SK-N-SH (cell line): ENCODE measurements around the gene SEC24D. TPM values are rescaled to one million over a fixed set of nuclear protein-coding genes. Genes with fewer than 3 reads are reported as not detected.

ENCODE experiments used
- CTCF ChIA-PET: fragments of 300-600, 350-600 bp; formaldehyde crosslinking; extraction: SDS; loops from one replicate; lab custom pipeline; 2021; lab: Yijun Ruan, JAX
- POLR2A ChIA-PET: fragments of 350-600 bp; sonication (Branson Sonifier 250); formaldehyde crosslinking; extraction: SDS; loops from one replicate; lab custom pipeline; 2020; ENCODE audit warnings: antibody characterized with exemption, inconsistent platforms; lab: Yijun Ruan, JAX
- DNase-seq: peaks from one replicate; pipeline ENCODE4 v3.0.0; 2012
- H2AFZ ChIP-seq: fragments of 200-600 bp; sonication (generic); 2 replicates; pipeline ENCODE4 v1.8.1; 2016; ENCODE audit warnings: antibody characterized with exemption, mild to moderate bottlenecking, low read depth
- H3F3A ChIP-seq: fragments of 200-600 bp; sonication (generic); replicated peaks from 2 replicates; pipeline ENCODE3; 2016; ENCODE audit warnings: antibody characterized with exemption, mild to moderate bottlenecking; ENCODE audit not compliant: insufficient read depth
- H3K27ac ChIP-seq, 2 experiments: fragments of 200-500 bp in 1 of 2; fragments of 200-600 bp in 1 of 2; sonication (Bioruptor generic) in 1 of 2; sonication (generic), shearing (Covaris generic) in 1 of 2; 2 replicates each; pipeline versions ENCODE4 v1.5.1 to v1.6.1; 2014 to 2016; ENCODE audit warnings: low read depth in 2 of 2, inconsistent platforms in 1 of 2, low read length in 1 of 2, mild to moderate bottlenecking in 1 of 2, mixed read lengths in 1 of 2
- H3K27me3 ChIP-seq: fragments of 200-600 bp; sonication (generic), shearing (Covaris generic); 2 replicates; pipeline ENCODE4 v1.6.1; 2016; ENCODE audit warnings: mixed run types; ENCODE audit not compliant: insufficient read depth
- H3K36me3 ChIP-seq, 2 experiments: fragments of 200-500 bp in 1 of 2; fragments of 200-600 bp in 1 of 2; sonication (Bioruptor generic) in 1 of 2; sonication (generic) in 1 of 2; replicated peaks in 1 of 2; 2 replicates each; pipeline versions ENCODE3 to v1.5.1; 2014 to 2016; ENCODE audit warnings: low read length in 1 of 2, mild to moderate bottlenecking in 1 of 2; ENCODE audit not compliant: insufficient read depth in 2 of 2, control insufficient read depth in 1 of 2
- H3K4me1 ChIP-seq, 2 experiments: fragments of 200-500 bp in 1 of 2; fragments of 200-600 bp in 1 of 2; sonication (Bioruptor generic) in 1 of 2; sonication (generic), shearing (Covaris generic) in 1 of 2; 2 replicates each; pipeline versions ENCODE4 v1.5.1 to v1.6.1; 2014 to 2016; ENCODE audit warnings: low read depth in 1 of 2, low read length in 1 of 2, mixed run types in 1 of 2; ENCODE audit not compliant: insufficient read depth in 2 of 2, control insufficient read depth in 1 of 2
- H3K4me2 ChIP-seq: fragments of 200-600 bp; sonication (generic), shearing (Covaris generic); 2 replicates; pipeline ENCODE4 v1.6.1; 2017; ENCODE audit warnings: mixed run types
- H3K4me3 ChIP-seq, 2 experiments: fragments of 200-500 bp in 1 of 2; fragments of 200-600 bp in 1 of 2; sonication (Bioruptor generic) in 1 of 2; sonication (generic), shearing (Covaris generic) in 1 of 2; 2 replicates each; pipeline versions ENCODE4 v1.5.1 to v1.8.1; 2014 to 2016; ENCODE audit warnings: low read depth in 2 of 2, inconsistent platforms in 1 of 2, low read length in 1 of 2, mild to moderate bottlenecking in 1 of 2, mixed read lengths in 1 of 2, moderate library complexity in 1 of 2
- H3K79me2 ChIP-seq: fragments of 200-600 bp; sonication (generic); 2 replicates; pipeline ENCODE4 v1.8.1; 2017; ENCODE audit warnings: mild to moderate bottlenecking; ENCODE audit not compliant: insufficient read depth
- H3K9ac ChIP-seq: fragments of 200-600 bp; sonication (generic); 2 replicates; pipeline ENCODE4 v1.6.1; 2017; ENCODE audit warnings: mixed run types
- H3K9me2 ChIP-seq: fragments of 200-600 bp; sonication (generic); 2 replicates; pipeline ENCODE4 v1.6.1; 2017; ENCODE audit warnings: mixed run types
- H3K9me3 ChIP-seq: fragments of 200-600 bp; sonication (generic); 2 replicates; pipeline ENCODE4 v1.6.1; 2017; ENCODE audit warnings: mixed run types, mild to moderate bottlenecking, moderate library complexity
- H4K20me1 ChIP-seq: fragments of 200-600 bp; sonication (generic); 2 replicates; pipeline ENCODE4 v1.6.1; 2017; ENCODE audit warnings: mild to moderate bottlenecking, mixed run types; ENCODE audit not compliant: insufficient read depth
- EP300 ChIP-seq, 2 experiments: IDR thresholded peaks; 2 replicates each; pipeline versions ENCODE4 v1.4.0 to v1.6.1; 2012; ENCODE audit warnings: borderline replicate concordance in 1 of 2, low read depth in 1 of 2, low read length in 1 of 2
- FOSL2 ChIP-seq: IDR thresholded peaks from 2 replicates; pipeline ENCODE4 v1.4.0; 2012; ENCODE audit warnings: low read depth, mild to moderate bottlenecking, moderate library complexity, borderline replicate concordance
- FOXM1 ChIP-seq: IDR thresholded peaks from 2 replicates; pipeline ENCODE4 v1.4.0; 2012; ENCODE audit warnings: low read depth, mild to moderate bottlenecking
- MEF2A ChIP-seq: IDR thresholded peaks from 2 replicates; pipeline ENCODE4 v1.4.0; 2012; ENCODE audit warnings: low read depth, borderline replicate concordance
- MXI1 ChIP-seq: IDR thresholded peaks from 2 replicates; pipeline ENCODE4 v1.6.1; 2012; ENCODE audit warnings: mild to moderate bottlenecking, low read depth, low read length, improper control_type of control experiment
- NRF1 ChIP-seq: IDR thresholded peaks from 2 replicates; pipeline ENCODE4 v1.6.1; 2012; ENCODE audit warnings: low read depth, mild to moderate bottlenecking, low read length
- POLR2AphosphoS5 ChIP-seq: IDR thresholded peaks from 2 replicates; pipeline ENCODE4 v1.6.1; 2012; ENCODE audit warnings: low read depth, low read length
- RCOR1 ChIP-seq: fragments of 150-350 bp; IDR thresholded peaks from 2 replicates; pipeline ENCODE4 v1.6.1; 2017; ENCODE audit warnings: antibody characterized with exemption, low read length
- SMC3 ChIP-seq: IDR thresholded peaks from 2 replicates; pipeline ENCODE4 v1.6.1; 2012; ENCODE audit warnings: low read depth, low read length, improper control_type of control experiment
- TAF1 ChIP-seq: IDR thresholded peaks from 2 replicates; pipeline ENCODE4 v1.6.1; 2012; ENCODE audit warnings: low read depth, mild to moderate bottlenecking, low read length, moderate library complexity, borderline replicate concordance
- YY1 ChIP-seq: IDR thresholded peaks from 2 replicates; pipeline ENCODE4 v1.4.0; 2012; ENCODE audit warnings: low read depth, mild to moderate bottlenecking
- WGBS: methylation state at CpG from one replicate; pipeline ENCODE4 v1.1.6; 2017; ENCODE audit warnings: low lambda C conversion rate; 5-methylcytosine and 5-hydroxymethylcytosine counted together
- polyA plus RNA-seq, 3 experiments: library from polyadenylated mRNA; depleted of rRNA; stranded (reverse); fragments of >200 nt; gene quantifications; 2 replicates each; pipeline ENCODE4 v1.2.3, GENCODE V29; 2012
- TF ChIP-seq, protein P1 (sequence below): IDR thresholded peaks from 2 replicates; pipeline ENCODE4; 2012
- TF ChIP-seq, protein P2 (sequence below): IDR thresholded peaks from 2 replicates; pipeline ENCODE4 v1.4.0; 2012; ENCODE audit warnings: low read depth, borderline replicate concordance
- TF ChIP-seq, protein P3 (sequence below): fragments of 200-600 bp; sonication (generic); IDR thresholded peaks from 2 replicates; pipeline ENCODE4 v1.6.1; 2017; ENCODE audit warnings: antibody characterized with exemption, mild to moderate bottlenecking, moderate library complexity
- TF ChIP-seq, protein P4 (sequence below): IDR thresholded peaks from 2 replicates; pipeline ENCODE4 v1.4.0; 2012; ENCODE audit warnings: low read depth, borderline replicate concordance

SEC24D gene
- polyA plus RNA-seq, 1 of the 3 experiments (the other 2 are of a cell fraction), result 32.2 TPM

DNA sequence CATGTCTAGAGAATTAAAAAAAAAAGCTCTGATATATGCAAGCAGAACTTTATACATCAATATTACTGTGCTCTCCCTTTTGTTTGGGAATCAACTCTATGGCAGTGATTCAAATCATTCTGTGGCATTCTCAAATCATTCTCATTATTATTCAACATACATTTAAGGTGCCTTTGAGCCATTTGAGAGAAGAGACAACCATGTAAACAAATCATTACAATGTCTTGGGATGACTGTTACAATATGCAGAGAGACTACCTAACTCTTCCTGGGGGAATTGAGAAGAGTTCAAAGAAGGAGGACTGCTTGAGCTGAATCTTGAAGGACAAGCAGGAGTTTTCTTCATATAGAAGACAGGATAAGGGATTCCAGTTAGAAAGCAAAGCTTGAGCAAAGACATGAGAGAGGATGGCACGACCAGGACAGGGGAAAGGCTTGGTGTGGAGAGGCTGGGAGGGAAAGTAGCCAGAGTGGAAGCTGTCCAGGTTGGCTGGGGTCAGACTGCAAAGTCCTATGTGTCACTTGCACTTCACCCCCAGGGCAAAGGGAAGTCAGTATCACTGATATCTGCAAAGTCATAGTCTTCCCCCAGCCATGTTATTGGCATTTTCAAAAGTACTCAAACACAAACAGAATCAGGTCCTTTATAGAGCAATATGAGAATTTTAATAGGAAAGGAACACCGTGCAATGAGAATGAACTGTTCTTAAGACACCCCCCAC, 9.0 kb downstream of the SEC24D start (continued):
- TF ChIP-seq MEF2A (no peak), MXI1 (no peak), RCOR1 (no peak)

DNA sequence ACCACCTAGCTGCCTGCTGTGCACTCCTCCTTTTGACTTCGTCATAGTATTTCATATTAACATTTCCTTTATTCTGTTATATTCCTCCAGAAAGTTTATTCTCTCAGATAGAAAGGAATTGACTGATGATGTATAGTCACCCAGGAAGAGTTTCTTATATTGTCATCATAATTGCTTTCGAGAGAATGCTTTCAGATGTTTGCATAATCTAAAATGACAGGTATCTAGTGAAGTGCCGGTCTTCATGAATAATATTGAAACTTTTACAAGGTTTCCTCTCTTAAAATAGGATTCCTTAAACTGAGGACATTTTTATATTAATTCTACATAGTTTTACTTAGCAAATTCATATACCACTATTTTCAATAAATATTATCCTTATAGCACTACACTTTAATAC, 10.1 kb downstream of the SEC24D start:
- H3K36me3 ChIP-seq, result peaks cover 59 to 90% of the 10 kb centered on the region in 2 experiments
- peak overlapping the region; percentile 4 to 34; a peak in 2 of 4 replicates for H3K27ac ChIP-seq
- peaks cover 100% of the 10 kb centered on the region for H3K79me2 ChIP-seq
- peaks cover 94% of the 10 kb centered on the region for H4K20me1 ChIP-seq
- no peak overlapping the region for H3K4me3 ChIP-seq
- H3K4me2 ChIP-seq, result no peak overlapping the region
- no peaks in the 10 kb centered on the region for H3K9me3 ChIP-seq
- ChIA-PET POLR2A (no interaction called here), CTCF (interaction anchor here (1.0 to 1.1 kb wide), 3 partner anchors 9 to 143 kb away, joined by 3 read pairs; no protein-coding TSS in a partner anchor)
- no peak overlapping the region for H2AFZ ChIP-seq
- no peak for DNase-seq
- H3F3A ChIP-seq, result peaks cover 25% of the 10 kb centered on the region
- H3K27me3 ChIP-seq, result no peaks in the 10 kb centered on the region
- H3K9me2 ChIP-seq, result no peaks in the 10 kb centered on the region
- WGBS, result 91% methylated on average over 3 of the region's 3 CpGs
- peaks cover 12 to 35% of the 10 kb centered on the region in 2 experiments; a peak in 3 of 4 replicates for H3K4me1 ChIP-seq
- no peak overlapping the region for H3K9ac ChIP-seq
- TF ChIP-seq RCOR1, result no peak
- TF ChIP-seq, protein P1, sequence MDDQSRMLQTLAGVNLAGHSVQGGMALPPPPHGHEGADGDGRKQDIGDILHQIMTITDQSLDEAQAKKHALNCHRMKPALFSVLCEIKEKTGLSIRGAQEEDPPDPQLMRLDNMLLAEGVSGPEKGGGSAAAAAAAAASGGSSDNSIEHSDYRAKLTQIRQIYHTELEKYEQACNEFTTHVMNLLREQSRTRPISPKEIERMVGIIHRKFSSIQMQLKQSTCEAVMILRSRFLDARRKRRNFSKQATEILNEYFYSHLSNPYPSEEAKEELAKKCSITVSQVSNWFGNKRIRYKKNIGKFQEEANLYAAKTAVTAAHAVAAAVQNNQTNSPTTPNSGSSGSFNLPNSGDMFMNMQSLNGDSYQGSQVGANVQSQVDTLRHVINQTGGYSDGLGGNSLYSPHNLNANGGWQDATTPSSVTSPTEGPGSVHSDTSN, result no peak
- TF ChIP-seq, protein P2, sequence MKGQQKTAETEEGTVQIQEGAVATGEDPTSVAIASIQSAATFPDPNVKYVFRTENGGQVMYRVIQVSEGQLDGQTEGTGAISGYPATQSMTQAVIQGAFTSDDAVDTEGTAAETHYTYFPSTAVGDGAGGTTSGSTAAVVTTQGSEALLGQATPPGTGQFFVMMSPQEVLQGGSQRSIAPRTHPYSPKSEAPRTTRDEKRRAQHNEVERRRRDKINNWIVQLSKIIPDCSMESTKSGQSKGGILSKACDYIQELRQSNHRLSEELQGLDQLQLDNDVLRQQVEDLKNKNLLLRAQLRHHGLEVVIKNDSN, result no peak
- no peak for TF ChIP-seq YY1
- TF ChIP-seq FOSL2, result no peak
- TF ChIP-seq POLR2AphosphoS5, result no peak

DNA sequence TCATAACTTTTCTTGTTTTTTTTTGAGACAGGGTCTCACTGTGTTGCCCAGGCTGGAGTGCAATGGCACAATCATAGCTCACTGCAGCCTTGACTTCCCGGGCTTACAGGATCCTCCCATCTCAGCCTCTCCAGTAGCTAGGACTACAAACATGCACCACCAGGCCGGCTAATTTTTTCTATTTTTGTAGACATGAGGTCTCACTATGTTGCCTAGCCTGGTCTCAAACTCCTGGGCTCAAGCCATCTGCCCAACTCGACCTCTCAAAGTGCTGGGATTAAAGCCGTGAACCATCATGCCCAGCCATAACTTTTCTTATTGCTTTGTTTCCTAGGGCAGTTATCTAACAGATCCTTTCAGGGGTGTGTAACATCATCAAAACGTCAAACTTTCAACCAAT, 11.8 kb downstream of the SEC24D start:
- H3K79me2 ChIP-seq, result peaks cover 100% of the 10 kb centered on the region
- no peak overlapping the region for H3K27ac ChIP-seq
- peaks cover 12 to 35% of the 10 kb centered on the region in 2 experiments; a peak in 3 of 4 replicates for H3K4me1 ChIP-seq
- 84% methylated on average over 5 of the region's 5 CpGs for WGBS
- ChIA-PET CTCF (interaction anchor here (0.6 to 1.2 kb wide), 4 partner anchors 14 to 144 kb away, joined by 3 to 5 read pairs (median 4); no protein-coding TSS in a partner anchor), POLR2A (no interaction called here)
- H3K9me2 ChIP-seq, result no peaks in the 10 kb centered on the region
- H3K4me2 ChIP-seq, result no peak overlapping the region
- peaks cover 55 to 88% of the 10 kb centered on the region in 2 experiments for H3K36me3 ChIP-seq
- no peaks in the 10 kb centered on the region for H3K9me3 ChIP-seq
- H3K4me3 ChIP-seq, result no peak overlapping the region
- H3F3A ChIP-seq, result peaks cover 34% of the 10 kb centered on the region
- H4K20me1 ChIP-seq, result peaks cover 87% of the 10 kb centered on the region
- no peak overlapping the region for H3K9ac ChIP-seq
- no peak for DNase-seq
- H3K27me3 ChIP-seq, result no peaks in the 10 kb centered on the region
- no peak overlapping the region for H2AFZ ChIP-seq
- TF ChIP-seq, protein P3, sequence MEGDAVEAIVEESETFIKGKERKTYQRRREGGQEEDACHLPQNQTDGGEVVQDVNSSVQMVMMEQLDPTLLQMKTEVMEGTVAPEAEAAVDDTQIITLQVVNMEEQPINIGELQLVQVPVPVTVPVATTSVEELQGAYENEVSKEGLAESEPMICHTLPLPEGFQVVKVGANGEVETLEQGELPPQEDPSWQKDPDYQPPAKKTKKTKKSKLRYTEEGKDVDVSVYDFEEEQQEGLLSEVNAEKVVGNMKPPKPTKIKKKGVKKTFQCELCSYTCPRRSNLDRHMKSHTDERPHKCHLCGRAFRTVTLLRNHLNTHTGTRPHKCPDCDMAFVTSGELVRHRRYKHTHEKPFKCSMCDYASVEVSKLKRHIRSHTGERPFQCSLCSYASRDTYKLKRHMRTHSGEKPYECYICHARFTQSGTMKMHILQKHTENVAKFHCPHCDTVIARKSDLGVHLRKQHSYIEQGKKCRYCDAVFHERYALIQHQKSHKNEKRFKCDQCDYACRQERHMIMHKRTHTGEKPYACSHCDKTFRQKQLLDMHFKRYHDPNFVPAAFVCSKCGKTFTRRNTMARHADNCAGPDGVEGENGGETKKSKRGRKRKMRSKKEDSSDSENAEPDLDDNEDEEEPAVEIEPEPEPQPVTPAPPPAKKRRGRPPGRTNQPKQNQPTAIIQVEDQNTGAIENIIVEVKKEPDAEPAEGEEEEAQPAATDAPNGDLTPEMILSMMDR, result no peak
- TF ChIP-seq, protein P4, sequence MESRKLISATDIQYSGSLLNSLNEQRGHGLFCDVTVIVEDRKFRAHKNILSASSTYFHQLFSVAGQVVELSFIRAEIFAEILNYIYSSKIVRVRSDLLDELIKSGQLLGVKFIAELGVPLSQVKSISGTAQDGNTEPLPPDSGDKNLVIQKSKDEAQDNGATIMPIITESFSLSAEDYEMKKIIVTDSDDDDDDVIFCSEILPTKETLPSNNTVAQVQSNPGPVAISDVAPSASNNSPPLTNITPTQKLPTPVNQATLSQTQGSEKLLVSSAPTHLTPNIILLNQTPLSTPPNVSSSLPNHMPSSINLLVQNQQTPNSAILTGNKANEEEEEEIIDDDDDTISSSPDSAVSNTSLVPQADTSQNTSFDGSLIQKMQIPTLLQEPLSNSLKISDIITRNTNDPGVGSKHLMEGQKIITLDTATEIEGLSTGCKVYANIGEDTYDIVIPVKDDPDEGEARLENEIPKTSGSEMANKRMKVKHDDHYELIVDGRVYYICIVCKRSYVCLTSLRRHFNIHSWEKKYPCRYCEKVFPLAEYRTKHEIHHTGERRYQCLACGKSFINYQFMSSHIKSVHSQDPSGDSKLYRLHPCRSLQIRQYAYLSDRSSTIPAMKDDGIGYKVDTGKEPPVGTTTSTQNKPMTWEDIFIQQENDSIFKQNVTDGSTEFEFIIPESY, result no peak
- TF ChIP-seq TAF1, result no peak
- no peak for TF ChIP-seq EP300 (IDR thresholded peaks at IDR 0.05; ENCODE audit: borderline replicate concordance in 1 of 2, low read depth in 1 of 2, low read length in 1 of 2)
- no peak for TF ChIP-seq MXI1
- TF ChIP-seq SMC3, result no peak
- TF ChIP-seq RCOR1, result no peak
- no peak for TF ChIP-seq NRF1
- TF ChIP-seq FOSL2, result no peak
- TF ChIP-seq, protein P2, result no peak
- no peak for TF ChIP-seq FOXM1
- no peak for TF ChIP-seq POLR2AphosphoS5
